HepG2 (cell line): ENCODE results near the gene SLC48A1. TPM values are rescaled to one million over a fixed set of nuclear protein-coding genes. Genes with fewer than 3 reads are reported as not detected.

ENCODE experiments used
- EP300 ChIP-seq, 3 experiments: sonication (generic) in 1 of 3; formaldehyde crosslinking in 1 of 3; IDR thresholded peaks; 2 replicates each; pipeline versions ENCODE4 v1.5.1 to v1.6.1; 2011 to 2020; ENCODE audit warnings: low read depth in 2 of 3, low read length in 2 of 3, borderline replicate concordance in 1 of 3, improper control_type of control experiment in 1 of 3, mild to moderate bottlenecking in 1 of 3, missing genetic modification reagents in 1 of 3, moderate library complexity in 1 of 3
- FOXA3 ChIP-seq: IDR thresholded peaks from 2 replicates; pipeline ENCODE4 v1.6.1; 2016; ENCODE audit warnings: missing genetic modification reagents, missing compliant biosample characterization
- RFXAP ChIP-seq: sonication (generic); formaldehyde crosslinking; IDR thresholded peaks from 2 replicates; pipeline ENCODE4 v1.4.0; 2020; ENCODE audit warnings: missing genetic modification reagents, borderline replicate concordance
- SALL1 ChIP-seq: sonication (generic); formaldehyde crosslinking; IDR thresholded peaks from 2 replicates; pipeline ENCODE4 v1.8.0; 2022; ENCODE audit warnings: mild to moderate bottlenecking, missing genetic modification reagents
- ZBTB20 ChIP-seq: sonication (generic); formaldehyde crosslinking; IDR thresholded peaks from 2 replicates; pipeline ENCODE4 v1.8.1; 2023; ENCODE audit warnings: missing genetic modification reagents, low read depth, mild to moderate bottlenecking, borderline replicate concordance
- ZFY ChIP-seq: sonication (generic); formaldehyde crosslinking; IDR thresholded peaks from 2 replicates; pipeline ENCODE4 v1.4.0; 2020; ENCODE audit warnings: missing genetic modification reagents
- ZMAT3 ChIP-seq: sonication (generic); formaldehyde crosslinking; conservative IDR thresholded peaks from 2 replicates; pipeline ENCODE4 v1.7.0; 2021; ENCODE audit warnings: missing genetic modification reagents
- ZNF225 ChIP-seq: sonication (generic); formaldehyde crosslinking; IDR thresholded peaks from 2 replicates; pipeline ENCODE4 v1.4.0; 2020; ENCODE audit warnings: mild to moderate bottlenecking, missing genetic modification reagents
- ZNF282 ChIP-seq: fragments of 450-650 bp; IDR thresholded peaks from 2 replicates; pipeline ENCODE4 v1.6.1; 2018; ENCODE audit not compliant: partially characterized antibody
- ZNF331 ChIP-seq: sonication (generic); formaldehyde crosslinking; IDR thresholded peaks from 2 replicates; pipeline ENCODE4 v1.4.0; 2020; ENCODE audit warnings: missing genetic modification reagents
- ZNF614 ChIP-seq: IDR thresholded peaks from 2 replicates; pipeline ENCODE4 v1.6.1; 2018; ENCODE audit warnings: missing biosample characterization, missing genetic modification reagents, inconsistent platforms, borderline replicate concordance
- ZNF788 ChIP-seq: sonication (generic); formaldehyde crosslinking; IDR thresholded peaks from 2 replicates; pipeline ENCODE4 v1.5.0; 2020; ENCODE audit warnings: mild to moderate bottlenecking, missing genetic modification reagents, borderline replicate concordance
- polyA plus RNA-seq, 8 experiments: library from polyadenylated mRNA; depleted of rRNA in 3 of 8; stranded (reverse) in 7 of 8; unstranded in 1 of 8; fragments of >200 nt; fragmentation: Illumina TruSeq in 4 of 8; extraction: Trizol in 4 of 8; gene quantifications; 2 replicates each; pipeline versions ENCODE4 v1.2.1 to v1.2.3, GENCODE V29; 2011 to 2016; ENCODE audit warnings: low read depth in 4 of 8, missing spikeins in 1 of 8, mixed read lengths in 1 of 8; ENCODE audit not compliant: insufficient read depth in 1 of 8
- total RNA-seq, 5 experiments: library from RNA; depleted of rRNA; stranded (reverse); fragments of >200 nt; fragmentation: Illumina TruSeq; extraction: Trizol; gene quantifications; 2 replicates each; pipeline ENCODE4 v1.2.3, GENCODE V29; 2016; ENCODE audit warnings: low read depth in 1 of 5
- TF ChIP-seq, protein P1 (sequence below): sonication (generic); formaldehyde crosslinking; conservative IDR thresholded peaks from 2 replicates; pipeline ENCODE4 v1.8.1; 2023; ENCODE audit warnings: missing genetic modification reagents
- TF ChIP-seq, protein P2 (sequence below): sonication (generic); formaldehyde crosslinking; IDR thresholded peaks from 2 replicates; pipeline ENCODE4 v1.4.0; 2020; ENCODE audit warnings: low read depth, mild to moderate bottlenecking, missing genetic modification reagents
- TF ChIP-seq, protein P3 (sequence below): IDR thresholded peaks from 2 replicates; pipeline ENCODE4 v1.6.1; 2018; ENCODE audit warnings: missing genetic modification reagents, mild to moderate bottlenecking, missing compliant biosample characterization
- TF ChIP-seq, protein P4 (sequence below): IDR thresholded peaks from 2 replicates; pipeline ENCODE4 v1.6.1; 2016; ENCODE audit warnings: low read depth
- TF ChIP-seq, protein P5 (sequence below): sonication (generic); formaldehyde crosslinking; IDR thresholded peaks from 2 replicates; pipeline ENCODE4 v1.9.0; 2021; ENCODE audit warnings: missing genetic modification reagents, borderline replicate concordance
- TF ChIP-seq, protein P6 (sequence below): sonication (generic); formaldehyde crosslinking; IDR thresholded peaks from 2 replicates; pipeline ENCODE4 v1.9.0; 2022; ENCODE audit warnings: low read depth, missing genetic modification reagents

Gene SLC48A1
- total and polyA plus RNA-seq, 2 of the 13 experiments (the other 11 are each of a cell fraction or from before 2014, with no cell fraction given), result 2.2 to 3.7 TPM

DNA sequence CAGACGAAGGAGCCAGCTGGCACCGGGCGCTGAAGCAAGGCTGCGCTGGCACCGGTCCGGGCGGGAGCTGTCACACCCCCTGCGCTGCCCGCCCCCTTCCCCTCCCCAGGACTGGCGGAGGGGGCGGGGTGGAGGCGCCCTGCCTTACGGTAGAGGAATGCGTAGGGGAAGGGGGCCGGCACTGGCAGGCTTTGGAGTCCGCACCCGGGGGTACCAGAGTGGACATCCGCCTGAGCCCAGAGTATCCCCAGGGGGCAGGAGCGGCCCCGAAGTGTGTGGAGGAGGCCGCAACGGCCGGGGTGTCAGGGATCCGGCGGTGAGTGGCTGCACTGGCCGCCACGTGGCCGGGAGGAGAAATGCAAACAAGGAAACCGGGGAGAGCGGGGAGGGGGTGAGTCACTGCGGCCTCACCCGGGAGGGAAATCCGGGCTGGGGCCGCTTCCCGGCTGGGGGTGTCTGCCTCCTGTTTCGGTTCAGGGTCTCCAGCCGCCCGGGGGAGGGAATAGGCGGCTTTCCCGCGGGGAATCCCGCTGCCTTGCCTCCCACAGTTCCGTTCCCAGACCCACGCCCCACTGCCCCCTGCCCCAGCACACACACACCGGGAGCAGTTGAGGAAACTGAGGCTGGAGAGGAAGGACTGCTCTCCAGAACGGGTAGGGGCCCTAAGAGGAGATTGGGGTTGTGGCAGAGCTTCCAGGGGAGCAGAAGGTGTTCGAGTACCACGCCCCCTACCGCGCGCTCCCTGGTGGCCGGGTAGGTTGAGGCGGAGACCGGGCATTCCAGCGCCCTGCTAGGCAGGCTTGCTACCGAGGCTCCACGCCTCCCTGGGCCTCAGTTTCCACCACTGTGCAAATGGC is 14.0 kb upstream of the SLC48A1 start, which contains the start of gene RAPGEF3 (continued):
- TF ChIP-seq EP300 (IDR thresholded peaks at IDR 0.05; ENCODE audit: low read depth in 2 of 2, low read length in 2 of 2) (no peak), EP300 (CRISPR knock-in tag; IDR thresholded peaks at IDR 0.05; ENCODE audit: borderline replicate concordance) (no peak), FOXA3 (CRISPR knock-in tag) (peak; percentile 67), SALL1 (CRISPR knock-in tag) (peak; percentile 51; the same call in 1 of the 2 replicates), ZBTB20 (CRISPR knock-in tag) (no peak), RFXAP (CRISPR knock-in tag) (no peak), ZNF282 (no peak), ZFY (peak; percentile 50; the same call in 1 of the 2 replicates), ZNF331 (CRISPR knock-in tag) (no peak), ZNF225 (CRISPR knock-in tag) (no peak), ZNF614 (peak; percentile 17; the same call in 1 of the 2 replicates), ZNF788 (CRISPR knock-in tag) (0 out of 2 replicates have a peak, but pooled peaks have one; percentile 45), ZMAT3 (CRISPR knock-in tag) (no peak)
- TF ChIP-seq, protein P1, sequence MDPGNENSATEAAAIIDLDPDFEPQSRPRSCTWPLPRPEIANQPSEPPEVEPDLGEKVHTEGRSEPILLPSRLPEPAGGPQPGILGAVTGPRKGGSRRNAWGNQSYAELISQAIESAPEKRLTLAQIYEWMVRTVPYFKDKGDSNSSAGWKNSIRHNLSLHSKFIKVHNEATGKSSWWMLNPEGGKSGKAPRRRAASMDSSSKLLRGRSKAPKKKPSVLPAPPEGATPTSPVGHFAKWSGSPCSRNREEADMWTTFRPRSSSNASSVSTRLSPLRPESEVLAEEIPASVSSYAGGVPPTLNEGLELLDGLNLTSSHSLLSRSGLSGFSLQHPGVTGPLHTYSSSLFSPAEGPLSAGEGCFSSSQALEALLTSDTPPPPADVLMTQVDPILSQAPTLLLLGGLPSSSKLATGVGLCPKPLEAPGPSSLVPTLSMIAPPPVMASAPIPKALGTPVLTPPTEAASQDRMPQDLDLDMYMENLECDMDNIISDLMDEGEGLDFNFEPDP (CRISPR knock-in tag), result no peak
- TF ChIP-seq, protein P2, sequence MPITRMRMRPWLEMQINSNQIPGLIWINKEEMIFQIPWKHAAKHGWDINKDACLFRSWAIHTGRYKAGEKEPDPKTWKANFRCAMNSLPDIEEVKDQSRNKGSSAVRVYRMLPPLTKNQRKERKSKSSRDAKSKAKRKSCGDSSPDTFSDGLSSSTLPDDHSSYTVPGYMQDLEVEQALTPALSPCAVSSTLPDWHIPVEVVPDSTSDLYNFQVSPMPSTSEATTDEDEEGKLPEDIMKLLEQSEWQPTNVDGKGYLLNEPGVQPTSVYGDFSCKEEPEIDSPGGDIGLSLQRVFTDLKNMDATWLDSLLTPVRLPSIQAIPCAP (CRISPR knock-in tag), result no peak
- TF ChIP-seq, protein P3, sequence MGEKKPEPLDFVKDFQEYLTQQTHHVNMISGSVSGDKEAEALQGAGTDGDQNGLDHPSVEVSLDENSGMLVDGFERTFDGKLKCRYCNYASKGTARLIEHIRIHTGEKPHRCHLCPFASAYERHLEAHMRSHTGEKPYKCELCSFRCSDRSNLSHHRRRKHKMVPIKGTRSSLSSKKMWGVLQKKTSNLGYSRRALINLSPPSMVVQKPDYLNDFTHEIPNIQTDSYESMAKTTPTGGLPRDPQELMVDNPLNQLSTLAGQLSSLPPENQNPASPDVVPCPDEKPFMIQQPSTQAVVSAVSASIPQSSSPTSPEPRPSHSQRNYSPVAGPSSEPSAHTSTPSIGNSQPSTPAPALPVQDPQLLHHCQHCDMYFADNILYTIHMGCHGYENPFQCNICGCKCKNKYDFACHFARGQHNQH (CRISPR knock-in tag), result 0 out of 2 replicates have a peak, but pooled peaks have one; percentile 31
- TF ChIP-seq, protein P4, sequence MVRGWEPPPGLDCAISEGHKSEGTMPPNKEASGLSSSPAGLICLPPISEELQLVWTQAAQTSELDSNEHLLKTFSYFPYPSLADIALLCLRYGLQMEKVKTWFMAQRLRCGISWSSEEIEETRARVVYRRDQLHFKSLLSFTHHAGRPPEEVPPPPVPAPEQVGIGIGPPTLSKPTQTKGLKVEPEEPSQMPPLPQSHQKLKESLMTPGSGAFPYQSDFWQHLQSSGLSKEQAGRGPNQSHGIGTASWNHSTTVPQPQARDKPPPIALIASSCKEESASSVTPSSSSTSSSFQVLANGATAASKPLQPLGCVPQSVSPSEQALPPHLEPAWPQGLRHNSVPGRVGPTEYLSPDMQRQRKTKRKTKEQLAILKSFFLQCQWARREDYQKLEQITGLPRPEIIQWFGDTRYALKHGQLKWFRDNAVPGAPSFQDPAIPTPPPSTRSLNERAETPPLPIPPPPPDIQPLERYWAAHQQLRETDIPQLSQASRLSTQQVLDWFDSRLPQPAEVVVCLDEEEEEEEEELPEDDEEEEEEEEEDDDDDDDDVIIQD (CRISPR knock-in tag), result no peak
- TF ChIP-seq, protein P5, sequence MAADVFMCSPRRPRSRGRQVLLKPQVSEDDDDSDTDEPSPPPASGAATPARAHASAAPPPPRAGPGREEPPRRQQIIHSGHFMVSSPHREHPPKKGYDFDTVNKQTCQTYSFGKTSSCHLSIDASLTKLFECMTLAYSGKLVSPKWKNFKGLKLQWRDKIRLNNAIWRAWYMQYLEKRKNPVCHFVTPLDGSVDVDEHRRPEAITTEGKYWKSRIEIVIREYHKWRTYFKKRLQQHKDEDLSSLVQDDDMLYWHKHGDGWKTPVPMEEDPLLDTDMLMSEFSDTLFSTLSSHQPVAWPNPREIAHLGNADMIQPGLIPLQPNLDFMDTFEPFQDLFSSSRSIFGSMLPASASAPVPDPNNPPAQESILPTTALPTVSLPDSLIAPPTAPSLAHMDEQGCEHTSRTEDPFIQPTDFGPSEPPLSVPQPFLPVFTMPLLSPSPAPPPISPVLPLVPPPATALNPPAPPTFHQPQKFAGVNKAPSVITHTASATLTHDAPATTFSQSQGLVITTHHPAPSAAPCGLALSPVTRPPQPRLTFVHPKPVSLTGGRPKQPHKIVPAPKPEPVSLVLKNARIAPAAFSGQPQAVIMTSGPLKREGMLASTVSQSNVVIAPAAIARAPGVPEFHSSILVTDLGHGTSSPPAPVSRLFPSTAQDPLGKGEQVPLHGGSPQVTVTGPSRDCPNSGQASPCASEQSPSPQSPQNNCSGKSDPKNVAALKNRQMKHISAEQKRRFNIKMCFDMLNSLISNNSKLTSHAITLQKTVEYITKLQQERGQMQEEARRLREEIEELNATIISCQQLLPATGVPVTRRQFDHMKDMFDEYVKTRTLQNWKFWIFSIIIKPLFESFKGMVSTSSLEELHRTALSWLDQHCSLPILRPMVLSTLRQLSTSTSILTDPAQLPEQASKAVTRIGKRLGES (CRISPR knock-in tag), result no peak
- TF ChIP-seq, protein P6, sequence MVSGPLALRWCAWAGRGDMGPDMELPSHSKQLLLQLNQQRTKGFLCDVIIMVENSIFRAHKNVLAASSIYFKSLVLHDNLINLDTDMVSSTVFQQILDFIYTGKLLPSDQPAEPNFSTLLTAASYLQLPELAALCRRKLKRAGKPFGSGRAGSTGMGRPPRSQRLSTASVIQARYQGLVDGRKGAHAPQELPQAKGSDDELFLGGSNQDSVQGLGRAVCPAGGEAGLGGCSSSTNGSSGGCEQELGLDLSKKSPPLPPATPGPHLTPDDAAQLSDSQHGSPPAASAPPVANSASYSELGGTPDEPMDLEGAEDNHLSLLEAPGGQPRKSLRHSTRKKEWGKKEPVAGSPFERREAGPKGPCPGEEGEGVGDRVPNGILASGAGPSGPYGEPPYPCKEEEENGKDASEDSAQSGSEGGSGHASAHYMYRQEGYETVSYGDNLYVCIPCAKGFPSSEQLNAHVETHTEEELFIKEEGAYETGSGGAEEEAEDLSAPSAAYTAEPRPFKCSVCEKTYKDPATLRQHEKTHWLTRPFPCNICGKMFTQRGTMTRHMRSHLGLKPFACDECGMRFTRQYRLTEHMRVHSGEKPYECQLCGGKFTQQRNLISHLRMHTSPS (CRISPR knock-in tag), result 0 out of 2 replicates have a peak, but pooled peaks have one; percentile 41
